Embryonic facial prominence (tissue), 1 donor: ENCODE results near the gene OR1F1.

Experiments
- DNase-seq: peaks from one replicate; pipeline ENCODE4 v3.0.0-alpha.2; 2016; ENCODE audit errors: extremely low spot score

Gene OR1F1

DNA sequence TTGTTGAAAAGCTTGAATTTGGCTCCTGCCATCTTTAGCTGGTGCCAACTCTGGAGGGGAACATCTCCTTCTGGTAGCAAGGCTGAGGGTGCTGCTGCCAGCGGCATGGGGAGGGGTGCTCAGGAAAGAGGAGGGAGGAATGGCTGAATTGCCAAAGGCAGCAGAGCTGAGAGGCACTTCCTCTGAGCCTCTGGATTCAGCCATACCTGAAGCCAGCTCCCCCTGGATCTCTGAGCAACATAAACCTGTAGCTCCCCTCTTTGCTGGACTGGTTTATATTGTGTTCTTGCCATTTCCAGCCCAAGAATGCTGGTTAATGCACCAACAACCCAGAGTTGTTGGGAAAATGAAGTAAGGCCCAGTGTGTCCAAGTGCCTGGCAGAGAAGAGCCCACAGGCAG, 61.0 kb downstream of the OR1F1 start:
- no peak for DNase-seq

DNA sequence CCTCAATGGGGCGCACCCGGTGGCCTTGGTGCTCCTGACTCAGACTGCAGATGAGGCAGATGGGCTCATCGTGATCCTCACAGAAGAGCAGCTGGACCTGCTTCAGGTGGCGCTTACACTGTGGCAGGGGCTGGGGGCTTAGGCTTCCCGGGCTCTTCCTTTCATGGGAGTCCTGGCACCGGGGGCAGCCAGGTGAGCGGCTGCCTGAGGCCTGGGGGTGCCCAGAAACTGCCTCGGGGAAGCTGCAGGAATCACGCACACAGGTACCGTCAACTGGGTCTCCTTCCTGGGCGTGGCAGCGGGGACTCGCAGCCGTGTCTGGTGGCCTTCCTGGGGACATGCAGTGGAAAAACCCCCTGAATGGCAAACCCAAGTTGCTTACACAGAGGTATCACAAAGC, 61.4 kb downstream of the OR1F1 start:
- DNase-seq: no peak

DNA sequence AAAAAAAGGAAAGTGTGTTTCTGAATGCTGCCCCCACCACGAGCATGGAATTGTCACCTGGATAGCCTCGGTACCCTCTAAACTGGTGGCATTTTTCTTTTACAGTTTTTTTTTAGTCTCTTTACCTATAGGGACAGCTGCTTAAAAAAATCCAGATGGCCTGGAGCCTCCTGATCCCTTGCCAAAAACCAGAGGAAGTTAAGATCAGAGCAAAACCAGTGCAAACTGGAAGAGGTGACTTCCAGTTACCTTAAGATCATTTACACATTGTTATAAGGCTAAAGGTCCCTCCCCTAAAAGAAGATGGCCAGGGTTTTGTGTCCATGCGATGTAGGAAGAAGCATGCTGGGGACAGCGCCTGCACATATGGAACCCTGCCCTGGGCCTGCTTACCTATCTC, 65.0 kb downstream of the OR1F1 start:
- no peak for DNase-seq

DNA sequence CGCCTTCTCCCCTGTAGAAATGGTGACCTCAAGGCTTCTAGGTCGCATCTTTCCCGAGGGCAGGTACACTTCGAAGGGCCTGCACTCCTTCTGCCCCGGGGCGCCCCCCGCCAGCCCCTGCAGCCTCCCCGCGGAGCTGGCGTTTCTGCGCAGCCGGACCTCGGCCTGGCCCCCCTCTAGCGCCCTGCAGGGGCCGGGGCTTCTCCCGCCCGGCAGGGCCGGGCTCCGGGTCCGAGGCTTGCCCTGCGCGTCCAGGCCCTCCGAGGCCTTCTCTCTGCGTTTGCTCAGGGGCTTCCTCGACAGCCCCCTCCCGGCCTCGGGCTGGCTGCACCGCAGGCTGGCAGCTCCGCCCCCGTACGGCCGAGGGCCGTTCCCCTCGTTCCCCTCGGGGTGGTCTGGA, 66.3 kb downstream of the OR1F1 start:
- no peak for DNase-seq
